IPS-18a (cell line): ENCODE measurements around the gene FRMPD2.
"Not testable (repeated sequence)": the region's sequence is repeated elsewhere in the genome, so short reads cannot be mapped to it uniquely, and the experiment has no call there.

Source experiments
- H3K27ac ChIP-seq: one replicate; pipeline ENCODE4 v1.5.1; 2013; ENCODE audit warnings: low read length
- H3K27me3 ChIP-seq: one replicate; pipeline ENCODE4 v1.6.1; 2013; ENCODE audit warnings: mild to moderate bottlenecking, low read length; ENCODE audit not compliant: control insufficient read depth, insufficient read depth
- H3K36me3 ChIP-seq: one replicate; pipeline ENCODE4 v1.6.1; 2013; ENCODE audit warnings: low read depth, low read length; ENCODE audit not compliant: control insufficient read depth
- H3K4me1 ChIP-seq: one replicate; pipeline ENCODE4 v1.6.1; 2013; ENCODE audit warnings: low read depth, low read length; ENCODE audit not compliant: control insufficient read depth
- H3K4me3 ChIP-seq: one replicate; pipeline ENCODE4 v1.5.1; 2013; ENCODE audit warnings: low read length
- H3K9ac ChIP-seq: one replicate; pipeline ENCODE4 v1.6.1; 2013; ENCODE audit warnings: mild to moderate bottlenecking, low read length, moderate library complexity
- H3K9me3 ChIP-seq: one replicate; pipeline ENCODE4 v1.6.1; 2013; ENCODE audit warnings: low read depth, low read length; ENCODE audit not compliant: control insufficient read depth

FRMPD2 gene

DNA sequence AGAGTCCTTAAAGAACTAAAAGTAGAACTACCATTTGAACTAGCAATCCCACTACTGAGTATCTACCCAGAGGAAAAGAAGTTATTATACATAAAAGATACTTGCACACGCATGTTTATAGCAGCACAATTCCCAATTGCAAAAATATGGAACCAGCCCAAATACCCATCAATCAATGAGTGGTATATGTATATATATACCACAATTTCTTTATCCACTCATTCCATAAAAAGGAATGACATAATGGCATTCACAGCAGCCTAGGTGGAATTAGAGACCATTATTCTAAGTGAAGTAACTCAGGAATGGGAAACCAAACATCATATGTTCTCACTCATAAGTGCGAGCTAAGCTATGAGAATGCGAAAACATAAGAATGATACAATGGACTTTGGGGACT is 53.5 kb downstream of the FRMPD2 start:
- not testable (repeated sequence) for H3K36me3 ChIP-seq, H3K27me3 ChIP-seq, H3K9ac ChIP-seq, H3K4me3 ChIP-seq, H3K9me3 ChIP-seq, H3K4me1 ChIP-seq, H3K27ac ChIP-seq

DNA sequence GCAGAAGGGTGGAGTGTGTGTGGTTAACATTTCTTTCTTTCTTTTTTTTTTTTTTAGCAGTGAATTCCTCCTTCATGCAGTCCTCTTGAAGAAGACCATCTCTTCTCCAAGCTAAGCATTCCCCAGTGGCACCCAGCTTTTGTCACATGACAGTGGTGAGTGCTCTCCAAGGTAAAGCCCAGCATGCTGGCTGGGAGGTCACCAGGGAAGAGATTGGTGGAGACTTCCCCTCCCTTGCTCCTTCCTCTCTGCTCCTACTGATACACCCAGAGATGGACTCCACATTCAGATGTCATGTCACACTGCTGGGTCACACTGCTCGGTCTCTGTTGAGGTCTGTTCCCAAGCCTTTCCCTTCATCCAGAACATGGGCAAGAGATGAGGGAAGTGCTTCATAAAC is 55.3 kb downstream of the FRMPD2 start:
- no peaks in the 10 kb centered on the region for H3K9me3 ChIP-seq
- H3K36me3 ChIP-seq, result no peaks in the 10 kb centered on the region
- no peaks in the 10 kb centered on the region for H3K27me3 ChIP-seq
- no peak overlapping the region for H3K9ac ChIP-seq
- no peak overlapping the region for H3K4me3 ChIP-seq
- no peaks in the 10 kb centered on the region for H3K4me1 ChIP-seq
- H3K27ac ChIP-seq, result no peak overlapping the region

DNA sequence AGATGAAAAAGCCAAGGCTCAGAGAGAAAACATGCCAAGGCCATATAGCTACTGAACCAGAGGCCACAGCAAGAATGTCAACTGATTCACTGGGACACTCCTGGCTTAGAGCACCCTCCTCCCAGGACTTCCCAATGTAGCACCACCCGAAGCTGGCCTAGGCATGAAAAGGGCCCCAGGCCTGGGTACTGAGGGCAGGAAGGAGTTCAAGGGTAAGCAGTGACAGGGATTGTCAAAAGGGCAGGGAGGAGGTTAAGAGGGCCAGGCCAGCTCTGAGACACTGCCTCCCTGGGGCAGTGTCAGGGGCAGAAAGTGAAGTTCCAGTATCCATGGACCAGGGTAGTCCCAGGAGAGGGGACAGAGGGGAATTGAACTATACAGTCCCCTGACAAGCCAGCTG is 57.8 kb downstream of the FRMPD2 start:
- H3K4me1 ChIP-seq, result no peaks in the 10 kb centered on the region
- no peaks in the 10 kb centered on the region for H3K9me3 ChIP-seq
- no peaks in the 10 kb centered on the region for H3K36me3 ChIP-seq
- H3K9ac ChIP-seq, result no peak overlapping the region
- H3K4me3 ChIP-seq, result no peak overlapping the region
- H3K27me3 ChIP-seq, result no peaks in the 10 kb centered on the region
- no peak overlapping the region for H3K27ac ChIP-seq

DNA sequence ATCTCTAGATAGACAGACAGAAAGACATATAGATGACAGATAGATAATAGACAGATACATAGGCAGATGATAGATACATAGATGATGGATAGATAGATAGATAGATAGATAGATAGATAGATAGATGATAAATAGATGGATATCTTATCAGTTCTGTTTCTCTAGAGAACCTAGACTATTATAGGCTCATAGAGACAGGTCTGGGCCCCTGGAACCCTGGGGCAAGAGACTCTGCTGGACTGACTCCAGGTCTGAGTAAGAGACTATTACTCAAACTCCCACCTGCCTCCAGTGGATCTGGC is 58.3 kb downstream of the FRMPD2 start:
- Histone ChIP-seq H3K4me1 (no peaks in the 10 kb centered on the region), H3K27ac (no peak overlapping the region), H3K4me3 (no peak overlapping the region), H3K36me3 (no peaks in the 10 kb centered on the region), H3K9ac (no peak overlapping the region), H3K27me3 (no peaks in the 10 kb centered on the region), H3K9me3 (no peaks in the 10 kb centered on the region)

- Histone ChIP-seq H3K4me3 (no peak overlapping the region), H3K9ac (no peak overlapping the region), H3K27me3 (no peaks in the 10 kb centered on the region), H3K4me1 (no peaks in the 10 kb centered on the region), H3K36me3 (no peaks in the 10 kb centered on the region), H3K27ac (no peak overlapping the region), H3K9me3 (no peaks in the 10 kb centered on the region)
These were observed 58.9 kb downstream of the FRMPD2 start for GRCh38 chr10:48215486-48216203.

- no peak overlapping the region for H3K27ac ChIP-seq
- no peak overlapping the region for H3K9ac ChIP-seq
- H3K4me1 ChIP-seq, result no peaks in the 10 kb centered on the region
These were observed 59.6 kb downstream of the FRMPD2 start for GRCh38 chr10:48214716-48215485.

DNA sequence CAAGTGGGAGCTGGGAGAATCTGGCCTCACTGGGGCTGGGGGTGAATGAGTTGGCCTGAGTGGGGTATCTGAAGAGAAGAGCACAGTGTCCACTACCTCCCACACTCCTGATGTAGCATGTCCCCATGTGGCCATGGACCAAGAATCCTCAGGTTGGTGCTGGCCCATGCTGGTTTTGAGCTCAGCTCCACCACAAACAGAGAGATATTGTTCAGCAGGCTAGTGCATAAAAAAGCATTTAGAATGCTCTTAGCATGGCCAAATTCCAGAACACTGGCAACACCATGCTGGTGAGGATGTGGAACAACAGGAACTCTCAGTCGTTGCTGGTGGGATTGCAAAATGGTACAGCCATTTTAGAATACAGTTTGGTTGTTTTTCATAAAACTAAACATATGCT is 61.4 kb downstream of the FRMPD2 start:
- H3K27me3 ChIP-seq, result no peaks in the 10 kb centered on the region
- no peak overlapping the region for H3K9ac ChIP-seq
- no peak overlapping the region for H3K4me3 ChIP-seq
- H3K4me1 ChIP-seq, result peaks cover 7% of the 10 kb centered on the region
- no peak overlapping the region for H3K27ac ChIP-seq
- no peaks in the 10 kb centered on the region for H3K9me3 ChIP-seq
- no peaks in the 10 kb centered on the region for H3K36me3 ChIP-seq

More at GRCh38 chr10:48214716-48215485, 59.6 kb downstream of the FRMPD2 start:
- Histone ChIP-seq H3K9me3 (no peaks in the 10 kb centered on the region), H3K36me3 (no peaks in the 10 kb centered on the region), H3K4me3 (no peak overlapping the region), H3K27me3 (no peaks in the 10 kb centered on the region)

- H3K4me1 ChIP-seq, result peaks cover 7% of the 10 kb centered on the region
- H3K4me3 ChIP-seq, result no peak overlapping the region
- H3K36me3 ChIP-seq, result no peaks in the 10 kb centered on the region
- H3K9me3 ChIP-seq, result no peaks in the 10 kb centered on the region
- H3K9ac ChIP-seq, result no peak overlapping the region
- H3K27me3 ChIP-seq, result no peaks in the 10 kb centered on the region
- H3K27ac ChIP-seq, result no peak overlapping the region
These were observed 62.7 kb downstream of the FRMPD2 start for GRCh38 chr10:48211777-48212176.

- no peak overlapping the region for H3K4me3 ChIP-seq
These were observed 63.5 kb downstream of the FRMPD2 start for GRCh38 chr10:48210966-48211365.

DNA sequence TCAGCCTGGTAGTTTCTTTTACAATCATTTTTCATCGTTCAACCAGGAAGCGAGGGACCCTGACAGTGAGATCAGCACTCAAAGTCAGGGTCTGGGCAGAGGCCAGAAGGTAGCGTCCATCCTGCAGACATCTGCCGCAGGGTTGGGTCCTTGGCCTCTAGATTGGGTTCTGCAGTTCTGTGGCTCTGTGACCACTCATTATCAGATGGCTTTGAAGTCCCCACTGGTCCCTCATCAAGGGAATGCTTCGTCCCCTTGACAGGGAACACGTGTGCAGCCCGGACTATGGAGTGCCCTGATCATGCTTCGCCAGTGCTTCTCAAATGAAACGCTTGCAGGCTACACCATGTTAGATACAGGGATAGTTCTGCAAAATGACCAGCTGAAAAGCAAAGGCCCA is 64.1 kb downstream of the FRMPD2 start:
- Histone ChIP-seq H3K4me1 (peaks cover 7% of the 10 kb centered on the region), H3K27ac (no peak overlapping the region), H3K9ac (no peak overlapping the region), H3K9me3 (no peaks in the 10 kb centered on the region), H3K4me3 (no peak overlapping the region), H3K36me3 (no peaks in the 10 kb centered on the region), H3K27me3 (no peaks in the 10 kb centered on the region)

More at GRCh38 chr10:48210966-48211365, 63.5 kb downstream of the FRMPD2 start:
- H3K36me3 ChIP-seq, result no peaks in the 10 kb centered on the region
- H3K9me3 ChIP-seq, result no peaks in the 10 kb centered on the region
- H3K9ac ChIP-seq, result no peak overlapping the region
- peaks cover 7% of the 10 kb centered on the region for H3K4me1 ChIP-seq
- no peaks in the 10 kb centered on the region for H3K27me3 ChIP-seq
- no peak overlapping the region for H3K27ac ChIP-seq

GRCh38 chr10:48209241-48209640 is 65.3 kb downstream of the FRMPD2 start:
- Histone ChIP-seq H3K4me3 (no peak overlapping the region), H3K9ac (no peak overlapping the region), H3K27ac (no peak overlapping the region), H3K27me3 (no peaks in the 10 kb centered on the region), H3K4me1 (peaks cover 7% of the 10 kb centered on the region), H3K36me3 (no peaks in the 10 kb centered on the region), H3K9me3 (no peaks in the 10 kb centered on the region)

DNA sequence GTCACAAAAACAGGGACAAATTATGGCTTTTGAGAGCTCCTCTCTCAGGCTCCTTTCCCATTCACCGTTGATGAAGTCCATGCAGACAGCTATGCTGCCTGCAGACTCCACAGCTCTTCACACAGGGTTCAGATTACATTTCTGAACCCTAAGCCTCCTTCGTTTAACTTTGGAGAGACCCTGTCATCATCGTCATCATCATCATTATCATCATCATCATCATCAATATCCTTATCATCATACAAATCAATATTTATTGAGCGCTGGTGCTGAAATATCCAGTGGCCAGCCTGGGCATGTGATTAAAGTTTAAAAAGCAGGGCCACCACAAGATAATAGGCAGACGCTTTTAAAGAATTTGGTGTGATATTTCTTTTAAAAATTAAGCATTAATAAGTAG is 66.6 kb downstream of the FRMPD2 start:
- Histone ChIP-seq H3K9me3 (no peaks in the 10 kb centered on the region), H3K36me3 (no peaks in the 10 kb centered on the region), H3K4me1 (peaks cover 7% of the 10 kb centered on the region), H3K27me3 (no peaks in the 10 kb centered on the region), H3K27ac (no peak overlapping the region), H3K9ac (no peak overlapping the region), H3K4me3 (no peak overlapping the region)
